H9 (cell line): ENCODE data around the gene VPS26B. TPM values are rescaled to one million over a fixed set of nuclear protein-coding genes. Genes with fewer than 3 reads are reported as not detected.

Experiments
- DNase-seq: peaks from one replicate; pipeline ENCODE4 v3.0.0-alpha.2; 2017
- H2AFZ ChIP-seq: one replicate; pipeline ENCODE4 v1.6.1; 2013; ENCODE audit warnings: mild to moderate bottlenecking, low read length, control low read depth, moderate library complexity
- H2AK5ac ChIP-seq: 2 replicates; pipeline ENCODE4 v1.6.1; 2013; ENCODE audit warnings: low read length, control low read depth, mixed read lengths; ENCODE audit not compliant: insufficient read length
- H2BK120ac ChIP-seq: one replicate; pipeline ENCODE4 v1.6.1; 2013; ENCODE audit warnings: low read depth, mild to moderate bottlenecking, low read length, control low read depth, inconsistent platforms; ENCODE audit not compliant: poor library complexity, severe bottlenecking
- H2BK12ac ChIP-seq: 2 replicates; pipeline ENCODE4 v1.6.1; 2013; ENCODE audit warnings: low read length, control low read depth, mixed read lengths, low read depth; ENCODE audit not compliant: insufficient read length
- H2BK15ac ChIP-seq: 2 replicates; pipeline ENCODE4 v1.6.1; 2013; ENCODE audit warnings: low read depth, low read length, control low read depth
- H2BK20ac ChIP-seq: one replicate; pipeline ENCODE4 v1.6.1; 2013; ENCODE audit warnings: low read depth, mild to moderate bottlenecking, low read length, control low read depth, inconsistent platforms; ENCODE audit not compliant: poor library complexity, severe bottlenecking
- H2BK5ac ChIP-seq: 2 replicates; pipeline ENCODE4 v1.6.1; 2013; ENCODE audit warnings: low read length, control low read depth, mixed read lengths; ENCODE audit not compliant: insufficient read length
- H3K14ac ChIP-seq: 2 replicates; pipeline ENCODE4 v1.6.1; 2013; ENCODE audit warnings: low read length, control low read depth; ENCODE audit not compliant: insufficient read depth
- H3K18ac ChIP-seq: 2 replicates; pipeline ENCODE4 v1.6.1; 2013; ENCODE audit warnings: low read depth, mild to moderate bottlenecking, mixed read lengths, low read length, control low read depth; ENCODE audit not compliant: insufficient read length
- H3K23ac ChIP-seq: 2 replicates; pipeline ENCODE4 v1.6.1; 2013; ENCODE audit warnings: low read length, control low read depth, mixed read lengths, low read depth; ENCODE audit not compliant: insufficient read length
- H3K23me2 ChIP-seq: 2 replicates; pipeline ENCODE4 v1.6.1; 2013; ENCODE audit warnings: low read depth, mild to moderate bottlenecking, mixed read lengths, low read length, control low read depth; ENCODE audit not compliant: insufficient read length, poor library complexity, severe bottlenecking
- H3K27ac ChIP-seq: 2 replicates; pipeline ENCODE4 v1.5.1; 2013; ENCODE audit warnings: low read length, control low read depth, mixed read lengths, low read depth; ENCODE audit not compliant: insufficient read length
- H3K27me3 ChIP-seq: 2 replicates; pipeline ENCODE4 v1.6.1; 2013; ENCODE audit warnings: low read length, control low read depth, inconsistent platforms; ENCODE audit not compliant: insufficient read depth
- H3K4ac ChIP-seq: 2 replicates; pipeline ENCODE4 v1.6.1; 2013; ENCODE audit warnings: low read depth, mild to moderate bottlenecking, control low read depth, inconsistent platforms, low read length, moderate library complexity
- H3K4me1 ChIP-seq: 2 replicates; pipeline ENCODE4 v1.6.1; 2013; ENCODE audit warnings: low read length, control low read depth, inconsistent platforms; ENCODE audit not compliant: insufficient read depth
- H3K4me2 ChIP-seq: 2 replicates; pipeline ENCODE4 v1.6.1; 2013; ENCODE audit warnings: low read length, control low read depth, mixed read lengths; ENCODE audit not compliant: insufficient read length, insufficient read depth
- H3K56ac ChIP-seq: 2 replicates; pipeline ENCODE4 v1.6.1; 2013; ENCODE audit warnings: low read depth, mild to moderate bottlenecking, mixed read lengths, low read length, control low read depth; ENCODE audit not compliant: insufficient read length
- H3K79me1 ChIP-seq: 2 replicates; pipeline ENCODE4 v1.6.1; 2013; ENCODE audit warnings: low read depth, mild to moderate bottlenecking, moderate library complexity, low read length, control low read depth, inconsistent platforms; ENCODE audit not compliant: insufficient read depth, poor library complexity, severe bottlenecking
- H3K79me2 ChIP-seq: 2 replicates; pipeline ENCODE4 v1.6.1; 2013; ENCODE audit warnings: low read length, control low read depth, inconsistent platforms; ENCODE audit not compliant: insufficient read depth
- H3K9ac ChIP-seq: 2 replicates; pipeline ENCODE4 v1.6.1; 2013; ENCODE audit warnings: low read length, control low read depth, mixed read lengths; ENCODE audit not compliant: insufficient read length; ENCODE audit errors: extremely low read depth
- H3K9me3 ChIP-seq: one replicate; pipeline ENCODE4 v1.6.1; 2013; ENCODE audit warnings: low read depth, low read length, inconsistent platforms; ENCODE audit not compliant: control insufficient read depth
- H3T11ph ChIP-seq: one replicate; pipeline ENCODE4 v1.6.1; 2013; ENCODE audit warnings: mild to moderate bottlenecking, low read length, control low read depth, inconsistent platforms
- H4K20me1 ChIP-seq: one replicate; pipeline ENCODE4 v1.6.1; 2013; ENCODE audit not compliant: control insufficient read depth, insufficient read length, insufficient read depth
- H4K5ac ChIP-seq: 2 replicates; pipeline ENCODE4 v1.6.1; 2013; ENCODE audit warnings: low read depth, mild to moderate bottlenecking, mixed read lengths, low read length, control low read depth; ENCODE audit not compliant: insufficient read length
- H4K8ac ChIP-seq: replicated peaks from 2 replicates; pipeline ENCODE4 v1.6.1; 2013; ENCODE audit warnings: low read length, control low read depth, mixed read lengths, low read depth; ENCODE audit not compliant: insufficient read length
- H4K91ac ChIP-seq: 2 replicates; pipeline ENCODE4 v1.6.1; 2013; ENCODE audit warnings: low read depth, mild to moderate bottlenecking, moderate library complexity, mixed read lengths, low read length, control low read depth; ENCODE audit not compliant: insufficient read length
- H3K27ac Mint-ChIP-seq, 3 experiments: 2 replicates in 2 of 3; 3 replicates in 1 of 3; pipeline ENCODE4 v1.8.0; 2020 to 2021; ENCODE audit warnings: mixed read lengths in 3 of 3, mild to moderate bottlenecking in 1 of 3, moderate library complexity in 1 of 3
- H3K27me3 Mint-ChIP-seq: 2 replicates; pipeline ENCODE4 v1.8.0; 2021; ENCODE audit warnings: low read depth, mild to moderate bottlenecking, moderate library complexity, mixed read lengths
- H3K36me3 Mint-ChIP-seq, 3 experiments: 2 replicates in 2 of 3; 3 replicates in 1 of 3; pipeline ENCODE4 v1.8.0; 2020 to 2021; ENCODE audit warnings: low read depth in 3 of 3, mixed read lengths in 3 of 3; ENCODE audit not compliant: insufficient read depth in 1 of 3
- H3K4me1 Mint-ChIP-seq, 2 experiments: 2 replicates each; pipeline ENCODE4 v1.8.0; 2020; ENCODE audit warnings: mixed read lengths in 2 of 2
- H3K4me3 Mint-ChIP-seq, 2 experiments: 2 replicates in 1 of 2; 3 replicates in 1 of 2; pipeline ENCODE4 v1.8.0; 2020 to 2021; ENCODE audit warnings: mild to moderate bottlenecking in 2 of 2, mixed read lengths in 2 of 2, moderate library complexity in 1 of 2
- H3K9me3 Mint-ChIP-seq, 2 experiments: 2 replicates in 1 of 2; 3 replicates in 1 of 2; pipeline ENCODE4 v1.8.0; 2020; ENCODE audit warnings: mild to moderate bottlenecking in 2 of 2, mixed read lengths in 2 of 2, moderate library complexity in 1 of 2
- WGBS: extraction: QIAGEN DNeasy Blood & Tissue Kit; methylation state at CpG from one replicate; pipeline ENCODE4 v1.1.7; 2013; ENCODE audit warnings: missing lambda C conversion rate, low lambda C conversion rate, mixed read lengths; ENCODE audit not compliant: insufficient read length; ENCODE audit errors: extremely low coverage; 5-methylcytosine and 5-hydroxymethylcytosine counted together
- total RNA-seq: library from RNA; stranded (reverse); gene quantifications from 2 replicates; pipeline ENCODE4 v1.2.1, GENCODE V29; 2021
- TF ChIP-seq, protein P1 (sequence below): fragments of 200-600 bp; sonication (generic); conservative IDR thresholded peaks from 3 replicates; pipeline ENCODE4 v1.8.0; 2021; ENCODE audit warnings: antibody characterized with exemption, mild to moderate bottlenecking

The VPS26B gene
- total RNA-seq, 1 experiment from 2014 or later: 27.5 TPM

DNA sequence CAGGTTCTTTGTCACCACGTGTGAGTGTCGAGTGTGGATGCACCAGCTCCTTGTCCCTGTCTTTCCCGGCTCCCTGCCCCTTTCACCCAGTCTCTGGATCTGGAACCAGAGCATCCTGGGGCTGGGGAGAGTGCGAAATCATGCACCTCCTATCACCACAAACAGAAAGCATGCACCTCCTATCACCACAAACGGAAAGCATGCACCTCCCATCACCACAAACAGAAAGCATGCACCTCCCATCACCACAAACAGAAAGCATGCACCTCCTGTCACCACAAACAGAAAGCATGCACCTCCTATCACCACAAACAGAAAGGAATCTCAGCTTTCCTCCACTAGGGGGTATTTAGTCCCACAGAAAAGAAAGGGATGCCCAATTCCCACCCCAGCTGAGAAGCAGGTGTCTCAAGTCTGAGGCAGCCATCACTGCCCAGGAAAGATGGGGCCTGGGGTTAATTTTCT lies 45.8 kb downstream of the VPS26B start:
- Histone ChIP-seq H3K18ac (no peak overlapping the region), H4K8ac (no peak overlapping the region), H3K4ac (no peak overlapping the region), H2BK15ac (no peak overlapping the region), H4K91ac (no peak overlapping the region), H2AK5ac (no peak overlapping the region), H3K79me1 (no peaks in the 10 kb centered on the region), H3K23ac (no peak overlapping the region), H3K4me2 (no peak overlapping the region), H3K79me2 (peaks cover 12% of the 10 kb centered on the region; the same call in 1 of the 2 replicates), H3K4me1 (peaks cover 20% of the 10 kb centered on the region), H2BK20ac (no peak overlapping the region), H2BK5ac (no peak overlapping the region), H2BK12ac (no peak overlapping the region), H2BK120ac (no peak overlapping the region), H3K14ac (no peak overlapping the region), H4K5ac (no peak overlapping the region), H3K27me3 (no peaks in the 10 kb centered on the region), H3K56ac (no peak overlapping the region), H4K20me1 (no peaks in the 10 kb centered on the region), H3K27ac (no peak overlapping the region), H3K9me3 (no peaks in the 10 kb centered on the region), H2AFZ (no peak overlapping the region), H3K9ac (no peak overlapping the region), H3K23me2 (peaks cover 10% of the 10 kb centered on the region), H3T11ph (no peak overlapping the region)
- peaks cover 66 to 76% of the 10 kb centered on the region in 2 experiments for H3K4me1 Mint-ChIP-seq
- H3K27me3 Mint-ChIP-seq: peaks cover 1% of the 10 kb centered on the region; the same call in 1 of the 2 replicates
- no peak overlapping the region for H3K27ac Mint-ChIP-seq
- no CpG with 5 or more reads among the region's 5 CpGs for WGBS
- DNase-seq: peak; percentile 40
- TF ChIP-seq, protein P1, sequence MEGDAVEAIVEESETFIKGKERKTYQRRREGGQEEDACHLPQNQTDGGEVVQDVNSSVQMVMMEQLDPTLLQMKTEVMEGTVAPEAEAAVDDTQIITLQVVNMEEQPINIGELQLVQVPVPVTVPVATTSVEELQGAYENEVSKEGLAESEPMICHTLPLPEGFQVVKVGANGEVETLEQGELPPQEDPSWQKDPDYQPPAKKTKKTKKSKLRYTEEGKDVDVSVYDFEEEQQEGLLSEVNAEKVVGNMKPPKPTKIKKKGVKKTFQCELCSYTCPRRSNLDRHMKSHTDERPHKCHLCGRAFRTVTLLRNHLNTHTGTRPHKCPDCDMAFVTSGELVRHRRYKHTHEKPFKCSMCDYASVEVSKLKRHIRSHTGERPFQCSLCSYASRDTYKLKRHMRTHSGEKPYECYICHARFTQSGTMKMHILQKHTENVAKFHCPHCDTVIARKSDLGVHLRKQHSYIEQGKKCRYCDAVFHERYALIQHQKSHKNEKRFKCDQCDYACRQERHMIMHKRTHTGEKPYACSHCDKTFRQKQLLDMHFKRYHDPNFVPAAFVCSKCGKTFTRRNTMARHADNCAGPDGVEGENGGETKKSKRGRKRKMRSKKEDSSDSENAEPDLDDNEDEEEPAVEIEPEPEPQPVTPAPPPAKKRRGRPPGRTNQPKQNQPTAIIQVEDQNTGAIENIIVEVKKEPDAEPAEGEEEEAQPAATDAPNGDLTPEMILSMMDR: peak; percentile 61
- H3K4me3 Mint-ChIP-seq: peak overlapping the region; percentile 15 to 27; a peak in 3 of 5 replicates
- H3K36me3 Mint-ChIP-seq: peaks cover 0 to 4% (median 1%) of the 10 kb centered on the region in 3 experiments; a peak in 2 of 7 replicates
- no peaks in the 10 kb centered on the region; a peak in 1 of 5 replicates for H3K9me3 Mint-ChIP-seq
